NCI-H526 treated with DMSO at 0.1 percent for 48 hours (cell line): Measurements from ENCODE around the gene PREPL.

Experiments used
- DNase-seq: peaks from one replicate; lab custom pipeline; 2025; lab: John Stamatoyannopoulos, UW

Gene PREPL

DNA sequence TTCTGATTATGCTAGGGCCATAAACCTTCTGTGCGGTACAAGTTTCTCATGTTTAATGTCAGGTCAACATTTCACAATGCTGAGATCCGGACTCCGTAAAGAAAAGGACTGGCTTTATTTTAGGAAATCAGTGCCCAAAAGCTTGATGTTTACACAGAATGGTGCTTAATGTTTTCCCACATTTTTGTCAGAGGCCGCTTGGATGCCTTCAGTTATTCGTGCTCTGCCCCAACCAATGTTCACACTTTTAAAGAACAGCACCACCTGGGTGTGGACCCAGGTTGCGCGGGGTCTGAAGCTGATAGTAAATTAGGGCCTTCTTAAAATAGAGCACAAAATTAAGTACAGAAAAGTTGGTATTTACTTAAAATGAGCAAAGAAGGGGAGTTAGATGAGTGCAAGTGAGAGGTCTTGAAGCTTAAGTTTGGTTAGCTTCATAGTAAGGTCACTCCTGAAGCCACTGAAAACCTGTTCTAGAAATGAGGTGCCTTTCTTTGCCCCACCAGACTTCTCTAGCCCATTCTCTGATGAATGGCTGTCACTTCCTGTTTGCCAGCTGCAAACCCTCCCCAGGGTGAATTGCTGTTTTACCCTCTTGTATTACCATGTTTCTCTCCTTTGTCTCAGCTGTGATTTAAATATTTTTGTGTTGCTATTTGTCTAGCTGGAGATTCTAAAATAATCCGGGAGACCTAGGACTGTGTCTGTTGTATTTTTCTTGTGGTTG lies 65.5 kb downstream of the PREPL start:
- no peak for DNase-seq

DNA sequence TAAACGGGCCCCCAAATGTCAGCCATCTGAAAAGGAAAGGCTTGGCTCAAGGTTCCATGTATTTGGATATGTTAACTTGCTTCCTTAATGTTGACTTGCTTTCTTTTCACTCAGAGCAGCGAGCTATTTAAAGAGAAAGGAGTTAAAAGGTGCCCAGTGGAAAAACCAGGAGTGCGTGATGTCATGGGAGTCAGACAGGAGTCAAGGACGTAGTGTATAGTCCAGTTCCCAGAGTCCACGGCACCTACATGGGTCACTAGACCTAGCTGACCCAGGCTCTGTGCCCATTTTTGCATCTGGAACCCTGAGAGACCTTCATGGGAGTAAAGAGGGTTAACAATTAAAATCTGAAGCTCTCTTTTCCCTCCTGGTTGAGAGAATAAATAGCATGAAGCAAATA lies 66.2 kb downstream of the PREPL start:
- DNase-seq = no peak

DNA sequence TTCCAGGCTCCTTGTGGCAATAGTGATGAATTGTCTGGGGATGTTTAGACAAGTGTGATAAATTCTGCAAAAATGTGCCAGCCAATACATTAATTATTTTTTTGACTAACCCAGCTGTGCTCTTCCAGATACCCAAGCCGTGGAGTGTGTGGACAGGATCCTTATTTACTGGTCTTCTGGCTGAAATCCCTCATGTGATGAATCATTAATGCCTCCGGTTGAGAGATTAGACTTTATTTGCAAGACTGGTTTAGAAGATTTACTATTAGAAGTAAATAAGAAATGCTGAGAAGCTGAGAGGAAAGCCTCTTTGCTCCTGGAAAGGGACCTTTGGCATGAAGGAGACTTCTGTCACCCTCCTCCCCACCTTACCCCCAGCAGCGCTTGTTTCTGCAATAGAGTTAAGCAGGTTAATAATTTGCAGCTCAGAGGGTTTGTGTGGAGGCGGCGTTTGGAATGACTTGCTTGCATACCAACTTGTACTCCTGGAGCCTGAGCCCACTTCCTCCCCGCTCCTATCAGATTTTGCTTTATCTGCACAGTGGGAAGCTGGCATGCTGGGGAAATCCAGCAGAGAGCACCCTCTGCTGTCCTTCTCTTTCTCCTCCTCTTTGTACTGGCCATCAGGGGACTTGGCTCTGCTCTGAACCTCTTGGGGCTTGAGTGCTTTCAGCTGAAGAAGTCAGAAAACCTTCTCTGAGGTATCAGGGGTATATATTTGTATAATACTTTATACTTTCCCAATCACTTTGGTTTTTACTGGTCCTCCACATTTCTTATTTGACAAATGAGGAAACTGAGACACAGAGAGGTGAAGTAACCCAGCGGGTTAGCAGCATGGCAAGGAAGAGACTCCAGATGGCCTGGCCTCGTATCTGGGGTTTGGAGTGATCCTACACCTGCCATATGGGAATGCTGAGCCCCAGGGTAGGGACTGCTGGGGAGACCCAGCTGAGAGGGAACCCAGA lies 69.7 kb downstream of the PREPL start:
- DNase-seq = peak; percentile 23

DNA sequence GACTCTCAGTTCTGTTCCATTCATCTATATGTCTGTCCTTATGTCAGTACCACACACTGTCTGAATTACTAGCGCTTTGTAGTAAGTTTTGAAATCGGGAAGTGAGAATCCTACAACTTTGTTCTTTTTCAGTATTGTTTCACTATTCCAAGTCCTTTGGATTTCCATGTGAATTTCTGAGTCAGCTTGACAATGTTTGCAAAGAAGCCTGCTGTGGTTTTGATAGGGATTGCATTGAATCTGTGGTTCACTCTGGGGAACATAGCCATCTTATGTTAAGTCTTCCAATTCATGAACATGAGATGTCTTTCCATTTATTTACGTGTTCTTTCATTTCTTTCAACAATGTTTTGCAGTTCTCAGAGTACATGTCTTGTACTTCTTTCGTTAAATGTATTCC lies 71.0 kb downstream of the PREPL start:
- DNase-seq = no peak

DNA sequence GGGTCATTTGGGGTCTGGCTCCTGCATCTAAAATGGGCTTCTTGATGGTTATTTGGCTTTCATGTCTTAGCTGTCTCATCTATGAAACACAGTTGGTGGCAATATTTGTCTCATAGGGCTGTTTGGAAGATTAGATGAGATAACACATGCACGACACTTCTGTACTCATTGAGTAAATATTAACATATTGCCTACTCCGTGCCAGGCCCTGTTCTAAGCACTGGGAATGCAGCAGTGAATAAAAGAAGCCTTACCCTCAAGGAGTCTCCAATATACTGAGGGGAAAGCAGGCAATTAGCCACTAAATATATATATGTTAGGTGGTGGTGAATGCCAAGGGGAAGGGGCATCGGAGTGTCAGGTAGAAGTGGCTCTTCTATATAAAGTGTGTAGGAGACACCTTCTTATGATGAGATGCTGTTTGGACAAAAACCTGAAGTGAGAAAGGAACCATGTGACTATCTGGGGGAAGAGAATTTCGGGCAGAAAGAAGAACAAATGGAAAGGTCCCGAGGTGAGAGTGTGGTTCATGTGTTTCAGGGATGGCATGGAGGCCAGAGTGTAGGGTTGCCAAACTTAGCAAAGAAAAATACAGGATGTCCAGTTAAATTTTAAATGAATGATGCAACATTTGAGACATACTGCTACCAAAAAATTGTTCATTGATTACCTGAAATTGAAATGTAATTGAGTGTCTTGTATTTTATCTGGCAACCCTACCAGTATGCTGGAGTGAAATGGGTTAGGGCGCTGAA lies 74.2 kb downstream of the PREPL start:
- no peak for DNase-seq

DNA sequence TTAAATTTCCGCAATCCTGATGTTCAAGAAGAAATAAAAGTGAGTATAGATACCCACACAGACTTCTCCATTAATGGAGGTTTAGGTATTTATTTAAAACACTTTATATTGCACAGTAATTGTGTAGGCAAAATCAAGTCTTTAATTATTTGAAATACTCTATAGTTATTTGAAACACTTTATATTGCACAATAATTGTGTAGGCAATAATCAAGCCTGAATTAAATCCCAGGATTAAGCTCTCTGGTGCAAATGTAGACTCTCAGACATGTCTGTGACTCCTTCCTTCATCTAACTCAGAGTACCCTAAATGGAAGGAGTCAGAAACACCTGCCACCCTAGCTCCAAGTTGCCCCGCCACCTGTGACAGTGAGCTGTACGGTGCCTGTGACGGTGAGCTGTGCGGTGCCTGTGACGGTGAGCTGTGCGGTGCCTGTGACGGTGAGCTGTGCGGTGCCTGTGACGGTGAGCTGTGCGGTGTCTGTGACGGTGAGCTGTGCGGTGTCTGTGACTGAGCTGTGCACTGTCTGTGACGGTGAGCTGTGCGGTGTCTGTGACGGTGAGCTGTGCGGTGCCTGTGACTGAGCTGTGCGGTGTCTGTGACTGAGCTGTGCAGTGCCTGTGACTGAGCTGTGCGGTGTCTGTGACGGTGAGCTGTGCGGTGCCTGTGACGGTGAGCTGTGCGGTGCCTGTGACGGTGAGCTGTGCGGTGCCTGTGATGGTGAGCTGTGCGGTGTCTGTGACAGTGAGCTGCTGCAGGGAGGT lies 75.0 kb downstream of the PREPL start:
- DNase-seq = no peak

DNA sequence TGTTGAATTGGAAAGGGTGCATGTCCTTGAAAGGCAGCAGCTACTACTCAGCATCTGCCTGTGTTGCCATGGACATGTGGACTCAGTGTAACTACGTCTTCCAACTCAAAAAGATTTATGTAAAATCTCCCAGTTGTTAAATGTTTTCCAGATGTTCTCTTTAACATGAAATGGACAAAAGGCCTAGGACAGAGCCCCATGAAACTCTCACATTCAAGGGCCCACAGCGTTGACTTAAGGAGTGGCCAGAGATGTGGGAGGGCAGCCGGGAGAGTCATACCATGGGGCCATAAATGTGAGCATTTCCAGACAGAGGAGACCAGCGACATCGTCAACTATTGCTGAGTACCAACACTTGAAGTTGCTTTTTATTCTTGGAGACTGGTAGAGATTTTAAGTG lies 76.1 kb downstream of the PREPL start:
- no peak for DNase-seq

DNA sequence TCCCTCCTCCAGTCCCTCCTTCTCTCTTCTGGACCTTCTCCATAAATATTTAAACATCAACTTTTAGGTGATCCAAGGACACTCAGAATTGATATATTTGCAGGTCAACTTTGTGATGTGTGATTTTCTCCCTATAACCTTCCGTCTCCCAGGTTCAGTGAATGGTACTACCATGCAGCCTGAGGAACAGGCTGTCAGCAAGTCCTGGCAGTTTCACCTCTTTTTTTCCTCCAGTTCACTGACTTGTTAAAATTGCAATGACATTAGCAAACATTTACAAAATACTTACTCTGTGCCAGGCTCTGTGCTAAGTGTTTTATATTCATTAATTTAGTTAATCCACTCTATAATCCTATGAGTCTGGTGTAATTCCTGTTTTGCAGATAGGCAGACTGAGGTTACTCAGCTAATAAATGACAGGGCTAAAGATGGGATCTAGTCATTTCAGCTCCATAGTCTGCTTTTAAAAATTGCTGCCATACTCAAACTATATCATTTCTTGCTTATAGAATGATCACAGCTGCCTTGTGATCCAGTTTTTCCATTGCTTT lies 78.1 kb downstream of the PREPL start:
- DNase-seq = no peak

DNA sequence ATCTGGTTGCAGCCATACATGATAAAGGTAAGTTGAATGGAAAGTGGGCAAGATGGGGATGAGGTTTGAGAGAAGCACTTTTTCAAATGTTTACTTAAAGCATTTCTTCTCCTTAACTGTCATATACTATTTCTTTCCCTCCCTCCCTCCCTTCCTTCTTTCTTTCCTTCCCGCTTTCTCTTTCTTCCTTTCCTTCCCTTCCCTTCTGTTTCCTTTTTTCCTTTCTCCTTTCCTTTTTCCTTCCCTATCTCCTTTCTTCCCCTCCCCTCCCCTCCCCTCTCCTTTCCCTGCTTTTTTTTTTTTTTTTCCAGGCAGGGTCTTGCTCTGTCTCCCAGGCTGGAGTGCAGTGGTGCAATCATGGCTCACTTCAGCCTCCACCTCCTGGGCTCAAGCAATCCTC lies 80.4 kb downstream of the PREPL start:
- DNase-seq = no peak

DNA sequence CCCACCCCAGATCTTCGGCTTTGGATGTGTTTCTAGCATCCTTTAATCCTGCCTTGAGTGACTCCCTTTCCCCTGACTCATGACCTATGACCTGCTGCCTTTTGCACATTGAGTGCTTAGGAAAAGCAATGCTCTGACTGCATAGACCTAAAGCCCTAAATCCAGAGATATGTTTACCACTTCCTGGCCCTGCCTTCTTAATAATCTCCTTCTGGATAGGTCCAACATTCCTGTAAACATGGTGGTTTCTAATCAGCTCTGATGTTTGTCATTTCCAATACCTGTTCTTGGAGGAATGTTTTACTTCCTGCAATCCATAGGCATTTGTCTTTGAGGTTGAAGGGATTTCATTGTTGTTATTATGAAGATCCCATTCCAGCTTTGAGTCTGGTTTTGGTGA lies 83.8 kb downstream of the PREPL start:
- no peak for DNase-seq

DNA sequence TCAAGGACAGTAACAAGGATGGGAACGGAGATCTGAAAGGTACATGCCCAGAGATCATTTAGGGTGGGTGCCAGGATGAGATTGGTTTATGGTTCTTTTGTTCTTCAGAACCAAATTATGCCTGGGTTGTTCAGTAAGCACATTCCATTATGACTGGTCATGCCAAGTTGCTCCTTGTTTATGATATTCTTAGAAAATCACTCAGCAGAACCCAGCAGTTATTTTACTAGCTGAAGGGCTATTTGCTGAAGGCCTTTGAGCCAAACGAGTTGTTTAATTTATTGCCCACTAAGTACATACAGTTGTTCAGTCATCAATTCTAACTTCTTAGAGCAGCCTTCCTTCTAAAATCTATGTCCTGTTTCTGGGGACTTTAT lies 85.4 kb downstream of the PREPL start:
- no peak for DNase-seq

DNA sequence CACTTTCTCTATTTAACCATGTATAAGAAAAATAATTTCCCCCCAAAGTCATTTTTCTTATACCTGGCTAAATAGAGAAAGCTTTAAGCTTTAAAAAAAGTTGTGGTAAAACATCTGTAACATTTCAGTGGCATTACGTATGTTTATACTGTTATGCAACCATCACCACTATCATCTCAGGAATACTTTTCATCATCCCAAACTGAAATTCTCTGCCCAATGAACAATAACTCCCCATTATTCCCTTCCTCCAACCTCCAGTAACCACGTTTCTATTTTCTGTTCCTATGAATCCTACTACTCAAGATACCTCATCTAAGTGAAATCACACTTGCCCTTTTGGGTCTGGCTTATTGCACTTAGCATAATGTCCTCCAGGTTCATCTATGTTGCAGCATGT lies 87.7 kb downstream of the PREPL start:
- no peak for DNase-seq

DNA sequence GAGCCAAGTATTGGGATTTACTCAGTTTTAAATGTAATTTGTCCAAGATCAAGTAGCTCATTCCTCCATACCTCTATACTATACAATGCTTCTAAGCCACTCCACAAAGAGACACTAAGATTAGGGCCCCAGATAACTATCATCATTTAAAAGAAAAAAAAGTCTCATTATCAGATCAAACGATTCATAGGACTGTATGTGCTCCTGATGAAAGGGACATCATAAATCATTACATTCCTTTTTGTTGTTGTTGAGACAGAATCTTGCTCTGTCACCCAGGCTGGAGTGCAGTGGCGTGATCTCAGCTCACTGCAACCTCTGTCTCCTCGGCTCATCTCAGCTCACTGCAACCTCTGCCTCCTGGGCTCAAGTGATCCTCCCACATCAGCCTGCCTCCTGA lies 88.2 kb downstream of the PREPL start:
- no peak for DNase-seq

DNA sequence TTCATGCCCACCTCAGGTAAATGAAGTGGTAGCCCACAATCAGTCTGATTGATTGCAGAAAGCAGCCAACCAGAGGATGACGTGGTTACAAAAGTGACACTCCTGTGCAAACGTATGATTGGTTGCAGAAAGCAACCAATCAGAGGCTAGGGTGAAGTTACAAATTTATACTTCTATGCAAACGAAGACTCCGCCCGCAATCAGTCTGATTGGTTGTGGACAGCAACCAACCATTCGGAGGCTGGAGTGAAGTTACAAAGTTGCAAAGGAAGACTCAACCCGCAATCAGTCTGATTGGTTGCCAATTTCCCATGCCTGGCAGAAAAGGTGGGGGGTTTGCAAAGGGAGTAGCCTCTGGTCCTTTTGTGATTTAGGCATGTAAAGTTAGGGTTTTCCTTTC lies 90.0 kb downstream of the PREPL start:
- DNase-seq = no peak

DNA sequence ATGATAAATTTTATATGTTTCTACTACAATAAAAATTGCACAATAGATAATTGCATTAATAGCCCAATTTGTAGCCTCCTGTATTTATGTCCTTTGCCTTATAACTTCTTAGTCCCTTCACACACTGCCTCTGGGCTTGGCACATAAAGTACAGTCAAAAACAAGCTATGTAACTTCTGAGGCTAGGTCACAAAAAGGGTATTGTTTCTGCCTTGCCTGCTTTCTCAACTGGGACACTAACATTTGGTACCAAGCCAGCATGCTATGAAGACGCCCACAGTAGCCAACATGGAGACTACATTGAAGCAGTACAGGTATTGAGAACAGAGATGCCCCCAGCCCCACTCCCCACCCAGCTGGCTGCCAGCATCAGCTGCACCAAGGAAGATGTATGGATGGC lies 91.5 kb downstream of the PREPL start:
- no peak for DNase-seq

DNA sequence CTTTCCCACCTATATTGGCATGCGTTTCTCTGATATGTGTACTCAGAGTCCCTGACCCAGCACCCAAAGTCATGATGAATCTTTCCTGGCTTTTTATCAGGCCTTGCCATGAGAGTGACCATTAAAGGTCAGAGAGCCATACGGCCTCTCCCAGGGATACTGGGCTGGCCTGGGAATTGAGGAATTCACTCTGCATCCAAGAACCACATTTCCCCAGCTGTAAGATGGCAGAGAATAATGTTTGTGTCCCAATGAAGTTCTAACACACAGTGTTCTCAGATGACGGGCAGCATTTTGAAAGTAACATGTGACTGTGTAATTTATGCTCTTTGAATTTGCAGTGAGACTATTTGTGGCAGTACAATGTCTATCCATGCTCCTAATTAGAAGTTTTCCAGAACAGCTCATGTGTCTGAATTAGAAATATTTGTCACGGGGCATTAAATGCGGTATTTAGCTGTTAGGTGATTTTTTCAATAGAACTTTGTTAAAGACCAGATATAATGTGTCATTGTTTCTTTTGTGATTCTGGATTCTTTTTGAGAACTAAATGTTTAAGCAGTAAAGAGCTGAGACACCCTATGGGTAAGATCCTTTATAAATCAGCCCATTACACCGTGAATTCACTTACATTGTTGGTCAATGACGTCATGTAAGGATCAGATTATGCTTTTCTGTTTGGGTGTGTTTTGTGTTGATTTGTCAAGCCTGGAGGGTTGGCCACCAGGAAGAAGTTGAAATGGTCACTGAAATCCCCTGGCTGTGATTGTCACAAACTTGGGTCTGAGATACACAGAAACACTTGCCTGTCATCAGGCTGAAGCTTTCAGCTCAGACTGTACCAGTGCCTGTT lies 93.3 kb downstream of the PREPL start:
- no peak for DNase-seq
